HG03469 (cell line): ENCODE results near the gene CACNA2D3.

Source experiments
- ATAC-seq: cut with Tn5 transposase; IDR thresholded peaks from one replicate; pipeline ENCODE4 v1.9.1; 2021; ENCODE audit warnings: mild to moderate bottlenecking, moderate library complexity, moderate number of reproducible peaks; ENCODE audit not compliant: unreplicated experiment

The CACNA2D3 gene

GRCh38 chr3:55012091-55012490 is 889.7 kb downstream of the CACNA2D3 start:
- no peak for ATAC-seq

- ATAC-seq = no peak
Measured at GRCh38 chr3:55013145-55013925, 891.0 kb downstream of the CACNA2D3 start.

DNA sequence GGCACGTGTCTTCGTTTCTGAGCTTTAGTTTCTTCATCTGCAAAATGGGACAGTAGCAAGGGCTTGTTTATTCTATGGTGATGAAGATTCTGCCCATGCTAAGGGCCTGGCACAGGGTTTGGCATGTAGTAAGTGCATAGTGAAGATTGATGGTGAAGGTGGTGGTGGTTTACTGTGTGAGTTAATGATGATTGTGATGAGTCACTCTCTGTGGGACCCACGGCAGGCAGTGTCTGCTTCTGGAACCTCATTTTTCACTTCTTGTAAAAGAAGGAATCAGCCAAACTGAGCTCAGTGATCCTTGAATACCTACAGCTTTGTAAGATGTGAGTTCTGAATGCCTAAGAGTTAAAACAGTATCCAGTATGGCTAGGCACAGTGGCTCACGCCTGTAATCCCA is 891.7 kb downstream of the CACNA2D3 start:
- ATAC-seq = no peak

- ATAC-seq = no peak
Measured at GRCh38 chr3:55014906-55015305, 892.6 kb downstream of the CACNA2D3 start.

DNA sequence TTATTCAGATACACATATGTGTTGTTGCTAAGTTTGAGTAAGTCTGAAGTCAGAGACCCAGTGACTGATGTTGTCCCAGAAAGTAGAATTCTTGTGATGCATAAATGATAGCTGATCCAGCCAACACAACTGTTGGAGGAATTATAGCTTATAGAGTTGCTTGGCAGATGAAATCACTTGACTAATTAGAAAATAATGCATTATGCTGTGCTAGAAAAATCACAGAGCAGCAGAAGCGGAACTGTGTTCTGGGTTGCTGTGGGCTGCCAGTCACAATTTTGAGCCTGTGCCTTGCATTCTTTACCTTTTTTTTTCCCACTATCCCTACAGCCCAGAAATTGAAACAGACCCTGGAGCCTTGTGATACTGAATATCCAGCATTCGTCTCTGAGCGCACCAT is 895.5 kb downstream of the CACNA2D3 start:
- no peak for ATAC-seq

- no peak for ATAC-seq
Measured at GRCh38 chr3:55030938-55031337, 908.6 kb downstream of the CACNA2D3 start.

DNA sequence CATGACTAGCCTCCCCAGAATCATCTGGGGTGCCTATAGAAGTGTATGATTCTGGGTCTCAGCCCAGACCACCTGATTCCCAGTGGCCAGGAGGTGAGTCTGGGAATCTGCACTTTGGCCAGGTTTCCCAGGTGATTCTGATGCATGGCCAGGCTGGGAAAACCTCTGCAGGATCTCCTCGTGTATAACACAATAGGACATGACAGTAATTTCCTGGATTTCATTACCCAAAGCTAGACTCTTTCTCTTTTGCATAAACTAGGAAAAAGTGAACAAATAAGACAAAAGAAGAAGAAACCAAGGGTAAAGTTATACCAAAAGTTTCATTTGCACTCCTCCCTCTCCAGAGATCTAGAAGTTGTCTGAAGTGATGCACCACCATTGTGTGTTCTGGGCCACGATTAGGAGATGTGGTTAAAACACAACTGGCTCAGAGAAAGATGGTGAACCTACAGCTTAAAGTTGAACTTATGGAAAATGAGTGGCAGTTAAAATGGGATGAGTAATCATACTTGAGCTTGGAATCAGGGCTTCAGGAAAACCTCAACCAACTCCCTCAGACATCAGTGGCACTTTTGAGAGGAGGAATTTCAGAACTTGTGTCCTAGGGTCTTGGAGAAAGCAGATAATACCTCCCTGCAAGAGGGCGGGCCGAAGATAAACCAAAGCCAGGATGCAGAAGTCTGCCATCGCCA is 914.7 kb downstream of the CACNA2D3 start:
- ATAC-seq = no peak

- ATAC-seq = no peak
Measured at GRCh38 chr3:55042591-55042990, 920.2 kb downstream of the CACNA2D3 start.

DNA sequence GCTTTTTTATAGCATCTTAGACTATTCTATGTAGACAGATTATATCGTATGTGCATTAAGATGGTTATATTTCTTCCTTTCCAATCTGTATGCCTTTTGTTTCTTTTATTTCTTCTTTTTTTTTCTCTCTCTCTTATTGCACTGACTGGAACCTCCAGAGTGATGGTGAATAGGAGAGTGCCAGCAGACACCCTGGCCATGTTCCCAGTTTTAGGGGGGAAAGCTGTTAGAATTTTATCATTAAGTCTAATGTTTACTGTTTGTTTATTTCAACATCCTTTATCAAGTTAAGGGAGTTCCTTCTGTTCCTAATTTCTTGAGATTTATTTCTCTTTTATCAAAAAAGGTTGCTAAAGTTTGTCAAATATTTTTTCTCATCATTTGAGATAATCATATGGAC is 922.1 kb downstream of the CACNA2D3 start:
- no peak for ATAC-seq

- no peak for ATAC-seq
Measured at GRCh38 chr3:55059027-55059629, 936.8 kb downstream of the CACNA2D3 start.

GRCh38 chr3:55060896-55061719 is 938.8 kb downstream of the CACNA2D3 start:
- ATAC-seq = no peak

- no peak for ATAC-seq
Measured at GRCh38 chr3:55061720-55062034, 939.3 kb downstream of the CACNA2D3 start.

- ATAC-seq = no peak
Measured at GRCh38 chr3:55064164-55064563, 941.8 kb downstream of the CACNA2D3 start.

GRCh38 chr3:55065331-55065730 is 943.0 kb downstream of the CACNA2D3 start:
- no peak for ATAC-seq

DNA sequence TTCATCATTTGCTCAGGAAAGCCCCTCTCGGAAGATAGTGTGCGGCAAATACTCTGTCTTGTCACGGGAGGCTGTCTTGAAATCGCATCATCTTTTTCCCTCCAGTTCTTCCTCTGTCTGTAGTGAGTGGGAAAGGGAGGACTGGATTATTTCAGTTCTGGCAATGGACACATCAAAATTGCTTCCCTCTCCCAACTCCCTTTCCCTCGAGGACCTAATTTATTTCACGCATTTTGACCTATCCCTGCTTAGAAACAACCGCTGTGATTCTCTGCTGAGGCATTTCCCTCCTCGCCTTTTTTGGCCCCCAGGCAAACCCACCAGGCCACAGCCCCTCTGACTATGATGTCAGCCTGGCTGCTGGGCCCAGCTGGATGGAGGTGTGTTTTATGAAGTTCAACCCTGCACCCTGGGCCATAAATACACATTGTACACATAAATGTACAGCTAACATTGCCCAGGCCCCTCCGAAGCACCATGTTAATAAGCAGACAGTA is 944.2 kb downstream of the CACNA2D3 start:
- no peak for ATAC-seq

GRCh38 chr3:55069950-55070349 is 947.6 kb downstream of the CACNA2D3 start:
- no peak for ATAC-seq

DNA sequence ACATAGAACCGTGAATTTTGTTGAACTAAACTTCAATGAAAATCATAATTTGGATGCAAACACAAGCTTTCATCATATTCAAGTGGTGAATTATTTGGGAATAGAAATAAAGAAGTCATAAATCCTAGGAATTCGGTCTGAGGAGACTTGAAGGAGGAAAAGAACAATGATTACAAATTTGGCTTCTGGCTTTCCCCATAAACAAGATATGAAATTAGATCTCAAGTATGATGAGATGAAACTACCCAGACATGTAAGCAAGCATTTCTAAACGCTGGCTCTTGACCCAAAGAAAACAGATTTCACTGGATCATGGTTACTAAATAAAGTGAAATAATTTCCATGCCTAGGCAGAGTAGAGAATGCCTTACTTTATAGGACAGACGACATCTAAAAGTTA is 952.4 kb downstream of the CACNA2D3 start:
- no peak for ATAC-seq

DNA sequence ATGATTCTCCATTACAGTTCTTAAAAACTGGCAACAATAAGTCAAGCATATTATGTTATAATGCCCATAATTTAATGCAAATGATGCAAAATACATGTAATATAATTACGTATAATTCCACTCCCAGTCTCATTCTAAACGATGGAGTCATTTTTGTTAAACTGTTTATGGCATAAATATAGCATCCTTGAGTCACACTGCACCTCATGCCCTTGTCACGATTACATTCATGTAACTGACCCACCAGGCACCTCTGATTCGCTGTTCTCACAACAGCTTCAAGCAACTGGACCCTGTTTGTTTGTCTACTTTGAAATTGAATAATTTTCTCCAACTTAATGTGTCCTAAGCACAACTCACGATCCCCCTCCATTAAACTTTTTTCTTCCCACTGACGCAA is 953.5 kb downstream of the CACNA2D3 start:
- no peak for ATAC-seq

DNA sequence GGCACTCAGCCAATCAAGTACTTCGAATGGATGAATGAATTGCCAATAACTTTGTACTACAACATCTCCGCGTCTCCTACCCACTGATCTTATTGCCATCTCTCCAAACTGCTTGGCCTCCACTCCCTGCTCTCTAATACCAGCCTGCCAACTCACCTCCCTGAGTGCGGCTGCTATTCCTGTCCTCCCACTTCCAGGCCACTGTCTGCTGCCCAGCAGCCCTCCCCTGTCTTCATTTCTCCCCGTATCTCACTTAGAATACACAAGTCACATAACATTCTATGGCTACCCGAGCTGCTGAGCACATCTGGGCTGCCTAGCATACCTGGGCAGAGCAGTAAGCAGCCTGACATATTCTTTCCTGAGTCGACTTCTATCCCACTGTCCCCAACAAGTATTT is 955.4 kb downstream of the CACNA2D3 start:
- no peak for ATAC-seq

GRCh38 chr3:55078876-55079275 is 956.5 kb downstream of the CACNA2D3 start:
- no peak for ATAC-seq

- no peak for ATAC-seq
Measured at GRCh38 chr3:55085231-55085630, 962.9 kb downstream of the CACNA2D3 start.
